Stimulated activated naive CD4-positive, alpha-beta T cell (primary cell): ENCODE measurements around the gene ABCB11.
A peak's percentile ranks its signal among the peaks of the same experiment; 100 is the strongest.
"Not testable (repeated sequence)": the region's sequence is repeated elsewhere in the genome, so short reads cannot be mapped to it uniquely, and the experiment has no call there.

Experiments used
- DNase-seq, 6 experiments: peaks; one replicate each; lab custom pipeline; 2025; lab: John Stamatoyannopoulos, UW

The ABCB11 gene

GRCh38 chr2:168932174-168932573 is 99.0 kb downstream of the ABCB11 start:
- DNase-seq = not testable (repeated sequence)

GRCh38 chr2:168930242-168930641 is 100.9 kb downstream of the ABCB11 start:
- DNase-seq = no peak

GRCh38 chr2:168929031-168929430 is 102.1 kb downstream of the ABCB11 start:
- no peak for DNase-seq

- no peak for DNase-seq
Observed at GRCh38 chr2:168928113-168928831, 102.9 kb downstream of the ABCB11 start.

- DNase-seq = no peak
Observed at GRCh38 chr2:168926621-168927386, 104.3 kb downstream of the ABCB11 start.

- DNase-seq = peak in 2 of 6 experiments; percentile 38 to 52
Observed at GRCh38 chr2:168920504-168921157, 110.5 kb downstream of the ABCB11 start.

GRCh38 chr2:168916331-168916675 is 114.8 kb downstream of the ABCB11 start:
- DNase-seq = no peak

- DNase-seq = no peak
Observed at GRCh38 chr2:168915441-168916330, 115.4 kb downstream of the ABCB11 start.

GRCh38 chr2:168913495-168913894 is 117.6 kb downstream of the ABCB11 start:
- no peak for DNase-seq

GRCh38 chr2:168912901-168913369 is 118.2 kb downstream of the ABCB11 start:
- no peak for DNase-seq

GRCh38 chr2:168912466-168912865 is 118.7 kb downstream of the ABCB11 start:
- DNase-seq = no peak

GRCh38 chr2:168910330-168910729 is 120.8 kb downstream of the ABCB11 start:
- no peak for DNase-seq

GRCh38 chr2:168907940-168908662 is 123.0 kb downstream of the ABCB11 start:
- DNase-seq = no peak

GRCh38 chr2:168904358-168904757 is 126.8 kb downstream of the ABCB11 start:
- no peak for DNase-seq

GRCh38 chr2:168903888-168904287 is 127.2 kb downstream of the ABCB11 start:
- DNase-seq = no peak

GRCh38 chr2:168901003-168901402 is 130.1 kb downstream of the ABCB11 start, which contains the start of gene G6PC2:
Gene G6PC2, plus strand, starts transcription at chr2:168901291. Its CDS starts 41 bp downstream, at chr2:168901332.
- DNase-seq = no peak

- no peak for DNase-seq
Observed at GRCh38 chr2:168897449-168897848, 133.7 kb downstream of the ABCB11 start.

GRCh38 chr2:168896783-168897182 is 134.3 kb downstream of the ABCB11 start:
- no peak for DNase-seq

- no peak for DNase-seq
Observed at GRCh38 chr2:168895771-168896170, 135.4 kb downstream of the ABCB11 start.

- DNase-seq = no peak
Observed at GRCh38 chr2:168894720-168895119, 136.4 kb downstream of the ABCB11 start.

- DNase-seq = no peak
Observed at GRCh38 chr2:168894101-168894500, 137.0 kb downstream of the ABCB11 start.
